ENCODE results near the gene CNTN3. TPM values are rescaled to one million over a fixed set of nuclear protein-coding genes. Genes with fewer than 3 reads are reported as not detected.

Gene CNTN3
- total RNA-seq, 3 donors from 2014 or later: 3.6 to 12.2 (median 3.7) TPM

GRCh38 chr3:74639681-74640080 is 25.2 kb upstream of the CNTN3 start:
- Histone ChIP-seq H3K4me3 (no peak overlapping the region), H3K9me3 (no peaks in the 10 kb centered on the region)
- intact Hi-C loops (cut with DNase I; ENCODE audit: low total_unique reads): no loop called here

GRCh38 chr3:74636981-74637380 is 22.5 kb upstream of the CNTN3 start:
- intact Hi-C loops (cut with DNase I; ENCODE audit: low total_unique reads): no loop called here
- Histone ChIP-seq H3K27me3 (no peaks in the 10 kb centered on the region), H3K4me3 (no peak overlapping the region), H3K4me1 (no peaks in the 10 kb centered on the region), H3K36me3 (no peaks in the 10 kb centered on the region), H3K9me3 (no peaks in the 10 kb centered on the region), H3K27ac (no peak overlapping the region)
- DNase-seq (ENCODE audit: low spot score in 2 of 2): no peak
- TF ChIP-seq POLR2A (IDR thresholded peaks at IDR 0.05) (no peak), POLR2AphosphoS5 (IDR thresholded peaks at IDR 0.05) (no peak), CTCF (IDR thresholded peaks at IDR 0.05) (no peak)

More at GRCh38 chr3:74639681-74640080, 25.2 kb upstream of the CNTN3 start:
- DNase-seq (ENCODE audit: low spot score in 2 of 2): no peak
- no peak for TF ChIP-seq CTCF (IDR thresholded peaks at IDR 0.05)
- no peak for TF ChIP-seq POLR2AphosphoS5 (IDR thresholded peaks at IDR 0.05)
- no peak for TF ChIP-seq POLR2A (IDR thresholded peaks at IDR 0.05)
- Histone ChIP-seq H3K36me3 (no peaks in the 10 kb centered on the region), H3K27ac (no peak overlapping the region), H3K4me1 (no peaks in the 10 kb centered on the region), H3K27me3 (no peaks in the 10 kb centered on the region)

GRCh38 chr3:74633021-74633420 is 18.6 kb upstream of the CNTN3 start:
- H3K27ac ChIP-seq: no peak overlapping the region
- TF ChIP-seq POLR2A (IDR thresholded peaks at IDR 0.05): no peak
- TF ChIP-seq CTCF (IDR thresholded peaks at IDR 0.05): no peak
- no peak for TF ChIP-seq POLR2AphosphoS5 (IDR thresholded peaks at IDR 0.05)
- H3K27me3 ChIP-seq: no peaks in the 10 kb centered on the region
- no peaks in the 10 kb centered on the region for H3K4me1 ChIP-seq
- no peak for DNase-seq (ENCODE audit: low spot score in 2 of 2)
- no peak overlapping the region for H3K4me3 ChIP-seq
- intact Hi-C loops (cut with DNase I; ENCODE audit: low total_unique reads): no loop called here
- no peaks in the 10 kb centered on the region for H3K36me3 ChIP-seq
- H3K9me3 ChIP-seq: no peaks in the 10 kb centered on the region

GRCh38 chr3:74631351-74632140 is 17.1 kb upstream of the CNTN3 start:
- Histone ChIP-seq H3K9me3 (no peaks in the 10 kb centered on the region), H3K4me1 (no peaks in the 10 kb centered on the region), H3K36me3 (no peaks in the 10 kb centered on the region), H3K4me3 (no peak overlapping the region), H3K27ac (no peak overlapping the region), H3K27me3 (no peaks in the 10 kb centered on the region)
- DNase-seq (ENCODE audit: low spot score in 2 of 2): no peak
- TF ChIP-seq CTCF (IDR thresholded peaks at IDR 0.05): no peak
- TF ChIP-seq POLR2A (IDR thresholded peaks at IDR 0.05): no peak
- TF ChIP-seq POLR2AphosphoS5 (IDR thresholded peaks at IDR 0.05): no peak
- intact Hi-C loops (cut with DNase I; ENCODE audit: low total_unique reads): no loop called here

- Histone ChIP-seq H3K27ac (no peak overlapping the region), H3K27me3 (no peaks in the 10 kb centered on the region), H3K4me3 (no peak overlapping the region), H3K36me3 (no peaks in the 10 kb centered on the region), H3K9me3 (no peaks in the 10 kb centered on the region), H3K4me1 (no peaks in the 10 kb centered on the region)
- intact Hi-C loops (cut with DNase I; ENCODE audit: low total_unique reads): no loop called here
- DNase-seq (ENCODE audit: low spot score in 2 of 2): no peak
- peak in 1 of 3 donors; percentile 31 for TF ChIP-seq CTCF (IDR thresholded peaks at IDR 0.05)
- TF ChIP-seq POLR2AphosphoS5 (IDR thresholded peaks at IDR 0.05): no peak
Measured at GRCh38 chr3:74630602-74631001, 16.1 kb upstream of the CNTN3 start.
